Adrenal gland (tissue), 12 donors: Measurements from ENCODE around the gene KDM6A. TPM values are rescaled to one million over a fixed set of nuclear protein-coding genes. Genes with fewer than 3 reads are reported as not detected.

Experiments used
- DNase-seq, 7 donors: peaks; one replicate each; pipeline ENCODE4 v3.0.0-alpha.2; 2019 to 2020
- H3K27ac ChIP-seq, 5 donors: fragments of 200-600 bp; sonication (generic) in 4 of 5; 1 replicate in 3 of 5; 2 replicates in 2 of 5; pipeline versions ENCODE4 v1.5.1 to v1.8.0; 2016 to 2020; ENCODE audit warnings: mild to moderate bottlenecking in 1 of 5
- H3K27me3 ChIP-seq: fragments of 200-600 bp; 2 replicates; pipeline ENCODE4 v1.8.0; 2021
- H3K36me3 ChIP-seq, 2 donors: fragments of 200-600 bp; replicated peaks in 1 of 2; 1 replicate in 1 of 2; 2 replicates in 1 of 2; pipeline versions ENCODE4 v1.5.1 to v1.8.0; 2018 to 2022
- H3K4me1 ChIP-seq, 2 donors: fragments of 200-600 bp; replicated peaks in 1 of 2; 1 replicate in 1 of 2; 2 replicates in 1 of 2; pipeline versions ENCODE4 v1.5.1 to v1.8.0; 2018 to 2021
- H3K4me3 ChIP-seq, 4 donors: fragments of 200-600 bp; sonication (generic) in 3 of 4; one replicate each; pipeline ENCODE4 v1.5.1; 2016 to 2018
- H3K9me3 ChIP-seq, 3 donors: fragments of 200-600 bp; sonication (generic) in 1 of 3; replicated peaks in 1 of 3; 1 replicate in 2 of 3; 2 replicates in 1 of 3; pipeline versions ENCODE4 v1.5.1 to v1.8.0; 2016 to 2021
- POLR2A ChIP-seq, 2 donors: fragments of 450-650 bp; IDR thresholded peaks; one replicate each; pipeline ENCODE4 v1.6.1; 2017; ENCODE audit warnings: antibody characterized with exemption in 2 of 2, mild to moderate bottlenecking in 2 of 2, moderate library complexity in 1 of 2
- WGBS, 4 donors: extraction: QIAGEN DNeasy Blood & Tissue Kit in 2 of 4; methylation state at CpG; one replicate each; pipeline versions ENCODE4 v1.1.5 to v1.1.7; 2013 to 2017; 5-methylcytosine and 5-hydroxymethylcytosine counted together
- intact Hi-C, 2 donors: fragments of 100-400 bp; cut with DNase I; formaldehyde crosslinking; loops; one replicate each; pipeline versions ENCODE4 v1.14.1 to v1.15.0; 2022 to 2023
- polyA plus RNA-seq, 3 donors: library from polyadenylated mRNA; stranded (reverse); fragments of 200-250 nt in 2 of 3; fragments of 350-450 nt in 1 of 3; fragmentation: Illumina TruSeq in 1 of 3; extraction: RNeasy Lipid Tissue Mini Kit (QIAGEN cat#74804) in 1 of 3; gene quantifications; one replicate each; pipeline ENCODE4 v1.2.3, GENCODE V29; 2013 to 2014
- total RNA-seq, 9 donors: library from RNA; depleted of rRNA in 4 of 9; stranded (reverse); fragments of >200 nt in 4 of 9; fragments of 120-200 nt in 1 of 9; fragmentation: NEBNext Ultra II Directional in 1 of 9; extraction: Animal tissue kit (Norgen Biotek cat#: 25700) in 1 of 9; gene quantifications; one replicate each; pipeline versions ENCODE4 v1.1.0 to v1.2.4, GENCODE V29; 2013 to 2023
- TF ChIP-seq, protein P1 (sequence below), 6 experiments: fragments of 450-650 bp in 4 of 6; fragments of 200-600 bp in 2 of 6; sonication (generic) in 1 of 6; IDR thresholded peaks; 1 replicate in 5 of 6; 2 replicates in 1 of 6; pipeline versions ENCODE4 v1.5.1 to v1.8.0; 2016 to 2021; ENCODE audit warnings: antibody characterized with exemption in 6 of 6, mild to moderate bottlenecking in 2 of 6, moderate library complexity in 1 of 6
- donor health status: healthy with polysubstance abuse.
- donor health status: Bipolar disorder and iron deficiency.
- donor health status: DM: yes; HTN: yes; CAD: no.
- donor health status: DM: no; HTN: no; CAD: no.
- donor health status: DM: no; HTN: no; CAD: no.
- donor health status: DM: yes; HTN: yes; CAD: no.

KDM6A gene
- total and polyA plus RNA-seq, 12 donors: 4.1 to 37.9 (median 21.6) TPM

DNA sequence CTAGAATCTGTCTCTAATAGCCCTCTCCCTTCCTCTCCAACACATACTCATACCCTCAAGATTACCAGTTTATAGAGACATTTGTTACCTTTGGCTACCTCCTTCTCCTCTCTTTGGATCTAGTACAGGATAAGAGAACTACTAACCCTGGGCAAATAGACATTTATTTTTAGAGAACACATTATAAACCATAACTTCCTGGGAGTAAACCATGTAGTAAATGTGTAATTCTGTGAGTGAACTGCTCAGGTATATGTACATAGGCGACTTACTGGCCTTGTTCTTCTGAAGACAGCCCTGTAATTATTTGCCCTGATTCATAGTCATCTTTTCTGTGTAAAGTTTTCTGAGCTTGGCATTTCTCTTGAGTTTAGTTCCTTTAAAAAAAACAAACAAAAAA is 94.2 kb downstream of the KDM6A start:
- TF ChIP-seq, protein P1, sequence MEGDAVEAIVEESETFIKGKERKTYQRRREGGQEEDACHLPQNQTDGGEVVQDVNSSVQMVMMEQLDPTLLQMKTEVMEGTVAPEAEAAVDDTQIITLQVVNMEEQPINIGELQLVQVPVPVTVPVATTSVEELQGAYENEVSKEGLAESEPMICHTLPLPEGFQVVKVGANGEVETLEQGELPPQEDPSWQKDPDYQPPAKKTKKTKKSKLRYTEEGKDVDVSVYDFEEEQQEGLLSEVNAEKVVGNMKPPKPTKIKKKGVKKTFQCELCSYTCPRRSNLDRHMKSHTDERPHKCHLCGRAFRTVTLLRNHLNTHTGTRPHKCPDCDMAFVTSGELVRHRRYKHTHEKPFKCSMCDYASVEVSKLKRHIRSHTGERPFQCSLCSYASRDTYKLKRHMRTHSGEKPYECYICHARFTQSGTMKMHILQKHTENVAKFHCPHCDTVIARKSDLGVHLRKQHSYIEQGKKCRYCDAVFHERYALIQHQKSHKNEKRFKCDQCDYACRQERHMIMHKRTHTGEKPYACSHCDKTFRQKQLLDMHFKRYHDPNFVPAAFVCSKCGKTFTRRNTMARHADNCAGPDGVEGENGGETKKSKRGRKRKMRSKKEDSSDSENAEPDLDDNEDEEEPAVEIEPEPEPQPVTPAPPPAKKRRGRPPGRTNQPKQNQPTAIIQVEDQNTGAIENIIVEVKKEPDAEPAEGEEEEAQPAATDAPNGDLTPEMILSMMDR (IDR thresholded peaks at IDR 0.05): no peak
- TF ChIP-seq POLR2A (IDR thresholded peaks at IDR 0.05): no peak
- intact Hi-C loops: no loop called here

DNA sequence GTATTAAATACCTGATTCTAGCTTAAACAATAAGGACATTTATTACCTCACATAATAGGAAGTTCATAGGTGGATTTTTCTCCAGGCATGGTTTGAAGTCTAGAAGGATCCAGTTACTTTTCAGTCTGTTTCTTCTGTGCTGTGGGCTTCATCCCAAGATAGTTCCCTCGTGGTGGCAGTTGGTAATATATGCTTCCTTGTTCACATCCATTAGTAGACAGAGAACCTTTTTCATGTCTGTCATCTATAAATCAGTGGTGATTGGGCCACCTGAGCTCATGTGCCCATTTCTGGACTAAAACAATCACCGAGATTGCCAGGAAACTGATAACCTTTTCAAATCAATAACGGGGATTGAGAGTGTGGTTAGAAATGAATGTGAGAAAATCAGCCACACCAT is 97.7 kb downstream of the KDM6A start:
- Histone ChIP-seq H3K4me3 (no peak overlapping the region), H3K4me1 (peaks cover 0 to 10% of the 10 kb centered on the region in 2 donors), H3K27me3 (no peaks in the 10 kb centered on the region), H3K9me3 (peaks cover 0 to 6% (median 0%) of the 10 kb centered on the region in 3 donors), H3K36me3 (no peaks in the 10 kb centered on the region), H3K27ac (no peak overlapping the region)
- WGBS, 4 donors: 72 to 88% (median 79%) methylated on average over 3 of the region's 3 CpGs
- TF ChIP-seq, protein P1 (IDR thresholded peaks at IDR 0.05): no peak
- TF ChIP-seq POLR2A (IDR thresholded peaks at IDR 0.05): no peak
- intact Hi-C loops: no loop called here
- no peak for DNase-seq

More for the DNA sequence above, 94.2 kb downstream of the KDM6A start:
- Histone ChIP-seq H3K27me3 (no peaks in the 10 kb centered on the region), H3K36me3 (no peaks in the 10 kb centered on the region), H3K4me1 (peaks cover 0 to 10% of the 10 kb centered on the region in 2 donors), H3K4me3 (no peak overlapping the region), H3K9me3 (no peaks in the 10 kb centered on the region), H3K27ac (no peak overlapping the region)
- DNase-seq: no peak
- WGBS, 4 donors: 75 to 94% (median 85%) methylated on average over 1 of the region's 1 CpG

DNA sequence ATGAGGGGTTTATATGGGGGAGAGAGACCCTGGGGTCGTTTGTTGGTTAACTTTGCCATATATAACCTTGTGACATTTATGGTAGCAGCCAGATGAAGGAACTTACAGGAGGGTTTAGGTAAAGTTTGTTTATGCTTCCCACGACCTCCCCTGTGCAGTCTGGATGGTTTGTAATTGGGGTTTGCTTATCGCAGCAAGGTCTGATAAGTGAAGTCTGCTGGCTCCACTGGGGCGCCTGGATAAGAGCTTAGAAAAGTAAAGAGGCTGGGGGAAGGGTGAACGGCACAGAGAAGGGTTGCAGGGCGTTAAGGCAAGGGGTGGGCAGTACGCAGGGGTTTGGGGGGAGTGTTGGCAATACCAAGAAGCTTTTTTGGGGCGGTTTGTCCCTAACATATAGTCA is 98.7 kb downstream of the KDM6A start:
- Histone ChIP-seq H3K27me3 (no peaks in the 10 kb centered on the region), H3K36me3 (no peaks in the 10 kb centered on the region), H3K27ac (no peak overlapping the region), H3K4me3 (no peak overlapping the region), H3K4me1 (peaks cover 0 to 10% of the 10 kb centered on the region in 2 donors), H3K9me3 (peaks cover 0 to 12% (median 0%) of the 10 kb centered on the region in 3 donors)
- TF ChIP-seq, protein P1 (IDR thresholded peaks at IDR 0.05): no peak
- no peak for TF ChIP-seq POLR2A (IDR thresholded peaks at IDR 0.05)
- intact Hi-C loops: no loop called here
- no peak for DNase-seq
- WGBS, 4 donors: 59 to 69% (median 66%) methylated on average over 8 of the region's 8 CpGs

DNA sequence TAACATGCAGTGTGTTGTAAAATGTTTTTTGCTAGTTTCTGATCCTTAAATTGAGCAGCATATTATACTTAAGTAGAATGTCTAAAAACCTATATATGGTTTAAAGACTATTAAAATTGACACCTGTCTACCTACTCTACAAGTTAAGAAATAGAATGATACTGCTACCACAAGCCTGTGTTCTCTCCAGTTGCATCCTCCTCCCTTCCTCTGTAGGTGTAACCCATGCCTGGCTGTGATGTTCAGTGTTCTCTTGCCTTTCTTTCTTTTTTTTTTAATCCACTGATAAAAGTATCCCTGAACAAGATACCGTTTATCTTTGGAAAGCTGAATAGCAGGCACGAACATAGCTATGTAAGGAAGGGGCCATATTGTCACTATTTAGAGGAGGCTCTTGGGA is 99.1 kb downstream of the KDM6A start:
- 17 to 70% (median 57%) methylated on average over 2 of the region's 2 CpGs for WGBS, 4 donors
- Histone ChIP-seq H3K4me3 (no peak overlapping the region), H3K36me3 (no peaks in the 10 kb centered on the region), H3K27me3 (no peaks in the 10 kb centered on the region), H3K9me3 (peaks cover 0 to 12% (median 0%) of the 10 kb centered on the region in 3 donors), H3K27ac (no peak overlapping the region), H3K4me1 (peaks cover 0 to 9% of the 10 kb centered on the region in 2 donors)
- no peak for DNase-seq
- TF ChIP-seq, protein P1 (IDR thresholded peaks at IDR 0.05): no peak
- no peak for TF ChIP-seq POLR2A (IDR thresholded peaks at IDR 0.05)
- intact Hi-C loops: no loop called here
